Fibroblast of mammary gland (primary cell): ENCODE data around the gene ZC3H8.

ENCODE experiments used
- DNase-seq: peaks from one replicate; pipeline ENCODE4 v3.0.0-alpha.2; 2010; ENCODE audit warnings: low read depth
- H3K4me3 ChIP-seq: 2 replicates; pipeline ENCODE4 v1.5.1; 2011; ENCODE audit warnings: low read depth, mild to moderate bottlenecking, low read length, moderate library complexity; ENCODE audit not compliant: control insufficient read depth
- CTCF ChIP-seq: conservative IDR thresholded peaks from 2 replicates; pipeline ENCODE4 v1.5.1; 2011; ENCODE audit warnings: low read depth, low read length, inconsistent platforms; ENCODE audit not compliant: control insufficient read depth, insufficient read depth

The ZC3H8 gene

GRCh38 chr2:112182581-112183034 is 72.2 kb downstream of the ZC3H8 start:
- no peak overlapping the region for H3K4me3 ChIP-seq
- DNase-seq, result no peak
- TF ChIP-seq CTCF, result no peak

- H3K4me3 ChIP-seq, result no peak overlapping the region
- no peak for DNase-seq
- no peak for TF ChIP-seq CTCF
These were observed 73.1 kb downstream of the ZC3H8 start for GRCh38 chr2:112181571-112182290.

GRCh38 chr2:112175958-112176573 is 78.8 kb downstream of the ZC3H8 start:
- DNase-seq, result no peak
- no peak overlapping the region for H3K4me3 ChIP-seq
- TF ChIP-seq CTCF, result no peak

GRCh38 chr2:112175333-112175732 is 79.5 kb downstream of the ZC3H8 start:
- DNase-seq, result no peak
- TF ChIP-seq CTCF, result no peak
- H3K4me3 ChIP-seq, result no peak overlapping the region

- no peak overlapping the region for H3K4me3 ChIP-seq
These were observed 80.5 kb downstream of the ZC3H8 start for GRCh38 chr2:112174383-112174782.

GRCh38 chr2:112173646-112174319 is 81.1 kb downstream of the ZC3H8 start:
- DNase-seq, result no peak
- TF ChIP-seq CTCF, result no peak
- no peak overlapping the region for H3K4me3 ChIP-seq

More at GRCh38 chr2:112174383-112174782, 80.5 kb downstream of the ZC3H8 start:
- DNase-seq, result no peak
- no peak for TF ChIP-seq CTCF
